CD14-positive monocyte (primary cell): ENCODE data around the gene BCAT1. TPM values are rescaled to one million over a fixed set of nuclear protein-coding genes. Genes with fewer than 3 reads are reported as not detected.

Experiments used
- DNase-seq, 3 donors: peaks; one replicate each; pipeline ENCODE4 v3.0.0-alpha.2; 2011 to 2022
- H2AFZ ChIP-seq: 2 replicates; pipeline ENCODE4 v1.6.0; 2012; ENCODE audit warnings: mild to moderate bottlenecking, low read depth, low read length, inconsistent platforms; ENCODE audit not compliant: insufficient read depth, poor library complexity, severe bottlenecking
- H3K27ac ChIP-seq, 2 donors: 1 replicate in 1 of 2; 2 replicates in 1 of 2; pipeline ENCODE4 v1.5.1; 2012 to 2013; ENCODE audit warnings: low read length in 2 of 2, control low read depth in 1 of 2, inconsistent platforms in 1 of 2, low read depth in 1 of 2, mild to moderate bottlenecking in 1 of 2
- H3K27me3 ChIP-seq, 2 donors: one replicate each; pipeline versions ENCODE4 v1.6.0 to v1.6.1; 2011 to 2013; ENCODE audit warnings: low read length in 2 of 2; ENCODE audit not compliant: control insufficient read depth in 2 of 2, insufficient read depth in 2 of 2
- H3K36me3 ChIP-seq, 2 donors: replicated peaks in 1 of 2; 1 replicate in 1 of 2; 2 replicates in 1 of 2; pipeline versions ENCODE4 v1.5.1 to v1.6.1; 2012 to 2013; ENCODE audit warnings: low read length in 2 of 2, control low read depth in 1 of 2, inconsistent platforms in 1 of 2, mild to moderate bottlenecking in 1 of 2; ENCODE audit not compliant: insufficient read depth in 2 of 2, control insufficient read depth in 1 of 2
- H3K4me1 ChIP-seq, 2 donors: 1 replicate in 1 of 2; 2 replicates in 1 of 2; pipeline versions ENCODE4 v1.5.1 to v1.6.1; 2012 to 2013; ENCODE audit warnings: low read length in 2 of 2, control low read depth in 1 of 2, inconsistent platforms in 1 of 2, mild to moderate bottlenecking in 1 of 2, moderate library complexity in 1 of 2; ENCODE audit not compliant: insufficient read depth in 2 of 2, control insufficient read depth in 1 of 2
- H3K4me2 ChIP-seq: replicated peaks from 2 replicates; pipeline ENCODE3; 2012; ENCODE audit warnings: low read length, moderate library complexity, mild to moderate bottlenecking; ENCODE audit not compliant: poor library complexity, severe bottlenecking; ENCODE audit errors: extremely low read depth
- H3K4me3 ChIP-seq, 3 experiments: fragments of 200-600 bp in 1 of 3; sonication (generic) in 1 of 3; replicated peaks in 1 of 3; 1 replicate in 2 of 3; 2 replicates in 1 of 3; pipeline ENCODE4 v1.5.1; 2011 to 2013; ENCODE audit warnings: low read length in 3 of 3, mild to moderate bottlenecking in 3 of 3, control low read depth in 2 of 3, low read depth in 2 of 3, inconsistent platforms in 1 of 3, moderate library complexity in 1 of 3
- H3K79me2 ChIP-seq: 2 replicates; pipeline ENCODE4 v1.6.0; 2012; ENCODE audit warnings: mild to moderate bottlenecking, control low read depth, inconsistent platforms, low read length, moderate library complexity; ENCODE audit not compliant: insufficient read depth
- H3K9ac ChIP-seq: 2 replicates; pipeline ENCODE4 v1.6.0; 2017; ENCODE audit warnings: low read length, mild to moderate bottlenecking; ENCODE audit not compliant: insufficient read depth, poor library complexity, severe bottlenecking
- H3K9me3 ChIP-seq, 2 donors: replicated peaks in 1 of 2; 1 replicate in 1 of 2; 2 replicates in 1 of 2; pipeline versions ENCODE4 v1.5.1 to v1.6.1; 2012 to 2013; ENCODE audit warnings: low read length in 2 of 2, control low read depth in 1 of 2; ENCODE audit not compliant: control insufficient read depth in 1 of 2, insufficient read depth in 1 of 2
- H4K20me1 ChIP-seq: 2 replicates; pipeline ENCODE4 v1.6.0; 2012; ENCODE audit warnings: mild to moderate bottlenecking, low read length, control low read depth, moderate library complexity; ENCODE audit not compliant: insufficient read depth
- H3K27ac Mint-ChIP-seq, 7 donors: one replicate each; pipeline ENCODE4 v1.8.0; 2020; ENCODE audit warnings: mild to moderate bottlenecking in 7 of 7, mixed read lengths in 7 of 7, moderate library complexity in 6 of 7, inconsistent platforms in 2 of 7
- H3K27me3 Mint-ChIP-seq, 3 donors: one replicate each; pipeline ENCODE4 v1.8.0; 2021 to 2022; ENCODE audit warnings: low read depth in 3 of 3, mild to moderate bottlenecking in 3 of 3, mixed read lengths in 3 of 3, moderate library complexity in 3 of 3, inconsistent platforms in 1 of 3
- H3K36me3 Mint-ChIP-seq, 2 donors: one replicate each; pipeline ENCODE4 v1.8.0; 2020; ENCODE audit warnings: mixed read lengths in 2 of 2, inconsistent platforms in 1 of 2, mild to moderate bottlenecking in 1 of 2
- H3K4me1 Mint-ChIP-seq: one replicate; pipeline ENCODE4 v1.8.0; 2020; ENCODE audit warnings: mild to moderate bottlenecking, mixed read lengths
- H3K4me3 Mint-ChIP-seq, 2 donors: one replicate each; pipeline ENCODE4 v1.8.0; 2020; ENCODE audit warnings: mild to moderate bottlenecking in 2 of 2, mixed read lengths in 2 of 2, moderate library complexity in 1 of 2
- H3K9me3 Mint-ChIP-seq, 7 donors: one replicate each; pipeline ENCODE4 v1.8.0; 2020 to 2022; ENCODE audit warnings: mixed read lengths in 7 of 7, mild to moderate bottlenecking in 6 of 7, moderate library complexity in 6 of 7, inconsistent platforms in 2 of 7
- CTCF ChIP-seq: fragments of 200-600 bp; IDR thresholded peaks from one replicate; pipeline ENCODE4 v1.8.0; 2022; ENCODE audit warnings: antibody characterized with exemption, mild to moderate bottlenecking
- WGBS: methylation state at CpG from one replicate; pipeline ENCODE4 v1.1.5; 2013; ENCODE audit warnings: missing lambda C conversion rate; ENCODE audit not compliant: insufficient coverage; 5-methylcytosine and 5-hydroxymethylcytosine counted together
- intact Hi-C, 2 donors: fragments of 100-400 bp; cut with micrococcal nuclease; formaldehyde crosslinking; loops; one replicate each; pipeline versions ENCODE4 v1.15.0 to v1.15.1; 2023
- polyA plus RNA-seq, 3 donors: library from polyadenylated mRNA; depleted of rRNA in 1 of 3; unstranded in 2 of 3; stranded (reverse) in 1 of 3; fragments of 300-500 nt in 2 of 3; fragments of >200 nt in 1 of 3; fragmentation: Illumina TruSeq in 2 of 3; gene quantifications; 1 replicate in 2 of 3; 2 replicates in 1 of 3; pipeline ENCODE4 v1.2.3, GENCODE V29; 2012 to 2021

BCAT1 gene
- polyA plus RNA-seq, 3 donors = 3.5 to 16.9 (median 15.2) TPM

GRCh38 chr12:24767016-24767415, 181.9 kb downstream of the BCAT1 start:
- Mint-ChIP-seq H3K27me3 (no peaks in the 10 kb centered on the region), H3K36me3 (no peaks in the 10 kb centered on the region), H3K27ac (no peak overlapping the region), H3K4me3 (no peak overlapping the region), H3K9me3 (peaks cover 0 to 12% (median 7%) of the 10 kb centered on the region in 7 donors), H3K4me1 (no peaks in the 10 kb centered on the region)
- Histone ChIP-seq H3K4me1 (no peaks in the 10 kb centered on the region), H3K27ac (no peak overlapping the region), H3K9ac (no peak overlapping the region), H3K4me2 (no peak overlapping the region), H3K9me3 (no peaks in the 10 kb centered on the region), H3K4me3 (no peak overlapping the region), H3K36me3 (no peaks in the 10 kb centered on the region), H4K20me1 (no peaks in the 10 kb centered on the region), H3K27me3 (no peaks in the 10 kb centered on the region), H2AFZ (no peak overlapping the region), H3K79me2 (no peaks in the 10 kb centered on the region)
- no peak for TF ChIP-seq CTCF
- intact Hi-C loops = no loop called here
- no peak for DNase-seq
- WGBS = 83% methylated on average over 1 of the region's 1 CpG

- H2AFZ ChIP-seq = no peak overlapping the region
- Mint-ChIP-seq H3K4me1 (no peaks in the 10 kb centered on the region), H3K4me3 (no peak overlapping the region), H3K9me3 (peaks cover 0 to 12% (median 7%) of the 10 kb centered on the region in 7 donors), H3K27me3 (no peaks in the 10 kb centered on the region), H3K36me3 (no peaks in the 10 kb centered on the region), H3K27ac (no peak overlapping the region)
- TF ChIP-seq CTCF = no peak
- H3K4me2 ChIP-seq = no peak overlapping the region
- no peak overlapping the region for H3K4me3 ChIP-seq
- H3K79me2 ChIP-seq = no peaks in the 10 kb centered on the region
- H3K36me3 ChIP-seq = no peaks in the 10 kb centered on the region
- no peaks in the 10 kb centered on the region for H3K4me1 ChIP-seq
- WGBS = no CpG with 5 or more reads among the region's 1 CpG
- DNase-seq = no peak
- H3K27ac ChIP-seq = no peak overlapping the region
- H3K9me3 ChIP-seq = no peaks in the 10 kb centered on the region
- no peak overlapping the region for H3K9ac ChIP-seq
- H4K20me1 ChIP-seq = no peaks in the 10 kb centered on the region
- intact Hi-C loops = no loop called here
- no peaks in the 10 kb centered on the region for H3K27me3 ChIP-seq
These were observed 184.2 kb downstream of the BCAT1 start for GRCh38 chr12:24764712-24765111.
